Smooth muscle cell (in vitro differentiated cells): Measurements from ENCODE around the gene BACE1-AS. TPM values are rescaled to one million over a fixed set of nuclear protein-coding genes. Genes with fewer than 3 reads are reported as not detected.

ENCODE experiments used
- DNase-seq: peaks from one replicate; lab custom pipeline; 2025; ENCODE audit not compliant: unreplicated experiment; lab: John Stamatoyannopoulos, UW
- H2AFZ ChIP-seq: fragments of 200-600 bp; sonication (generic); 2 replicates; pipeline ENCODE4 v1.6.0; 2016; ENCODE audit warnings: antibody characterized with exemption, low read depth, mild to moderate bottlenecking
- H3F3A ChIP-seq: fragments of 200-600 bp; sonication (generic); 2 replicates; pipeline ENCODE4 v1.6.0; 2017; ENCODE audit warnings: antibody characterized with exemption, low read depth
- H3K27ac ChIP-seq: fragments of 200-600 bp; sonication (generic); 2 replicates; pipeline ENCODE4 v1.5.1; 2016; ENCODE audit warnings: low read depth, mild to moderate bottlenecking
- H3K27me3 ChIP-seq: fragments of 200-600 bp; sonication (generic); 2 replicates; pipeline ENCODE4 v1.6.1; 2016; ENCODE audit warnings: low read depth, mild to moderate bottlenecking
- H3K36me3 ChIP-seq: fragments of 200-600 bp; sonication (generic); 2 replicates; pipeline ENCODE4 v1.5.1; 2016; ENCODE audit warnings: low read depth
- H3K4me1 ChIP-seq: fragments of 200-600 bp; sonication (generic); 2 replicates; pipeline ENCODE4 v1.5.1; 2016; ENCODE audit warnings: low read depth
- H3K4me2 ChIP-seq: fragments of 200-600 bp; sonication (generic); 2 replicates; pipeline ENCODE4 v1.6.0; 2016; ENCODE audit warnings: mild to moderate bottlenecking
- H3K4me3 ChIP-seq: fragments of 200-600 bp; sonication (generic); 2 replicates; pipeline ENCODE4 v1.5.1; 2016; ENCODE audit warnings: mild to moderate bottlenecking
- H3K79me2 ChIP-seq: fragments of 200-600 bp; sonication (generic); 2 replicates; pipeline ENCODE4 v1.6.0; 2016; ENCODE audit warnings: low read depth, mild to moderate bottlenecking
- H3K9ac ChIP-seq: fragments of 200-600 bp; sonication (generic); 2 replicates; pipeline ENCODE4 v1.6.0; 2016; ENCODE audit warnings: low read depth
- H3K9me3 ChIP-seq: fragments of 200-600 bp; sonication (generic); replicated peaks from 2 replicates; pipeline ENCODE4 v1.5.1; 2016; ENCODE audit warnings: low read depth
- H4K20me1 ChIP-seq: fragments of 200-600 bp; sonication (generic); 2 replicates; pipeline ENCODE4 v1.6.0; 2016; ENCODE audit warnings: low read depth
- CTCF ChIP-seq: fragments of 200-600 bp; sonication (generic); IDR thresholded peaks from 2 replicates; pipeline ENCODE4 v1.5.1; 2017; ENCODE audit warnings: borderline replicate concordance, mild to moderate bottlenecking, antibody characterized with exemption; ENCODE audit not compliant: insufficient read depth, poor library complexity, severe bottlenecking
- WGBS: methylation state at CpG from one replicate; pipeline ENCODE4 v1.1.7; 2016; ENCODE audit warnings: low lambda C conversion rate; 5-methylcytosine and 5-hydroxymethylcytosine counted together
- polyA plus RNA-seq: library from polyadenylated mRNA; unstranded; fragments of >200 nt; fragmentation: Nextera tagmentation; extraction: Ambion mirVana; gene quantifications from 2 replicates; pipeline ENCODE4 v1.2.1, GENCODE V29; 2016
- total RNA-seq: library from RNA; depleted of rRNA; stranded (reverse); fragments of >200 nt; gene quantifications from 2 replicates; pipeline ENCODE4 v1.2.3, GENCODE V29; 2014

Gene BACE1-AS
- total RNA-seq, result 3.5 and 6.6 TPM in 2 replicates
- 1.9 and 7.5 TPM in 2 replicates for polyA plus RNA-seq

- Histone ChIP-seq H3K36me3 (peaks cover 8% of the 10 kb centered on the region), H3K27me3 (no peaks in the 10 kb centered on the region)
Observed at GRCh38 chr11:117290809-117291396, at the start of gene BACE1-AS. Gene BACE1-AS (plus strand): TSS chr11:117291346.

GRCh38 chr11:117248341-117248740 lies 42.8 kb upstream of the BACE1-AS start:
- no peak for DNase-seq
- Histone ChIP-seq H3K4me3 (no peak overlapping the region), H4K20me1 (no peaks in the 10 kb centered on the region), H3K36me3 (no peaks in the 10 kb centered on the region), H3K27ac (no peak overlapping the region), H3K79me2 (no peaks in the 10 kb centered on the region), H3K9me3 (no peaks in the 10 kb centered on the region), H3K9ac (no peak overlapping the region), H3K4me2 (no peak overlapping the region), H3K27me3 (no peaks in the 10 kb centered on the region), H3F3A (no peaks in the 10 kb centered on the region), H3K4me1 (no peaks in the 10 kb centered on the region), H2AFZ (no peak overlapping the region)
- 96% methylated on average over 4 of the region's 4 CpGs for WGBS
- no peak for TF ChIP-seq CTCF

More at GRCh38 chr11:117290809-117291396, at the start of gene BACE1-AS:
- WGBS, result 97% methylated on average over 8 of the region's 8 CpGs
- Histone ChIP-seq H3K9me3 (no peaks in the 10 kb centered on the region), H3K27ac (no peak within 1 kb of the TSS), H2AFZ (no peak within 1 kb of the TSS), H4K20me1 (no peaks in the 10 kb centered on the region), H3K79me2 (no peaks in the 10 kb centered on the region), H3K9ac (no peak within 1 kb of the TSS), H3K4me3 (no peak within 1 kb of the TSS), H3K4me1 (no peaks in the 10 kb centered on the region), H3F3A (no peaks in the 10 kb centered on the region), H3K4me2 (no peak within 1 kb of the TSS)
- no peak for DNase-seq
- TF ChIP-seq CTCF, result no peak

- Histone ChIP-seq H3K4me1 (no peaks in the 10 kb centered on the region), H3K4me2 (no peak overlapping the region), H4K20me1 (no peaks in the 10 kb centered on the region), H3K4me3 (no peak overlapping the region), H2AFZ (no peak overlapping the region), H3K36me3 (no peaks in the 10 kb centered on the region), H3K27ac (no peak overlapping the region), H3K79me2 (no peaks in the 10 kb centered on the region), H3K27me3 (no peaks in the 10 kb centered on the region), H3K9ac (no peak overlapping the region), H3F3A (no peaks in the 10 kb centered on the region), H3K9me3 (no peaks in the 10 kb centered on the region)
- TF ChIP-seq CTCF, result no peak
- DNase-seq, result no peak
- 93% methylated on average over 4 of the region's 4 CpGs for WGBS
Observed at GRCh38 chr11:117249571-117249970, 41.6 kb upstream of the BACE1-AS start.

GRCh38 chr11:117251506-117251905 lies 39.6 kb upstream of the BACE1-AS start:
- H3K27me3 ChIP-seq, result no peaks in the 10 kb centered on the region
- no peaks in the 10 kb centered on the region for H3F3A ChIP-seq
- H3K9ac ChIP-seq, result no peak overlapping the region
- no peak overlapping the region for H3K27ac ChIP-seq
- H3K9me3 ChIP-seq, result no peaks in the 10 kb centered on the region
- no peaks in the 10 kb centered on the region for H3K36me3 ChIP-seq
- WGBS, result 96% methylated on average over 4 of the region's 10 CpGs
- no peaks in the 10 kb centered on the region for H4K20me1 ChIP-seq
- no peaks in the 10 kb centered on the region for H3K79me2 ChIP-seq
- no peak overlapping the region for H3K4me3 ChIP-seq
- TF ChIP-seq CTCF, result no peak
- no peak for DNase-seq
- H3K4me1 ChIP-seq, result no peaks in the 10 kb centered on the region
- H3K4me2 ChIP-seq, result no peak overlapping the region
- no peak overlapping the region for H2AFZ ChIP-seq
